Transverse colon (tissue), 4 donors: Measurements from ENCODE around the gene SMYD4. TPM values are rescaled to one million over a fixed set of nuclear protein-coding genes. Genes with fewer than 3 reads are reported as not detected.

ENCODE experiments used
- DNase-seq: peaks from one replicate; pipeline ENCODE4 v3.0.0-alpha.2; 2019
- H3K27ac ChIP-seq, 4 donors: fragments of 200-600 bp; sonication (generic); 2 replicates each; pipeline ENCODE4 v1.5.1; 2016 to 2018; ENCODE audit warnings: inconsistent platforms in 4 of 4
- H3K27me3 ChIP-seq: fragments of 200-600 bp; sonication (generic); 2 replicates; pipeline ENCODE4 v1.5.1; 2017; ENCODE audit warnings: inconsistent platforms
- H3K36me3 ChIP-seq, 4 donors: fragments of 200-600 bp; sonication (generic); 2 replicates each; pipeline ENCODE4 v1.5.1; 2017 to 2019; ENCODE audit warnings: inconsistent platforms in 4 of 4
- H3K4me1 ChIP-seq, 4 donors: fragments of 200-600 bp; sonication (generic); 2 replicates each; pipeline ENCODE4 v1.5.1; 2017 to 2020; ENCODE audit warnings: inconsistent platforms in 4 of 4
- H3K4me3 ChIP-seq, 4 donors: fragments of 200-600 bp; sonication (generic); 1 replicate in 1 of 4; 2 replicates in 3 of 4; pipeline versions ENCODE4 v1.5.1 to v1.6.1; 2017 to 2019; ENCODE audit warnings: inconsistent platforms in 4 of 4
- H3K9me3 ChIP-seq, 2 donors: fragments of 200-600 bp; sonication (generic); 2 replicates each; pipeline ENCODE4 v1.5.1; 2017 to 2019; ENCODE audit warnings: inconsistent platforms in 2 of 2
- EP300 ChIP-seq: sonication (generic); formaldehyde crosslinking; IDR thresholded peaks from one replicate; pipeline ENCODE4 v1.6.1; 2017; ENCODE audit warnings: antibody characterized with exemption, low read depth
- POLR2A ChIP-seq: fragments of 450-650 bp; IDR thresholded peaks from one replicate; pipeline ENCODE4 v1.6.1; 2016; ENCODE audit warnings: antibody characterized with exemption, mild to moderate bottlenecking, moderate library complexity
- POLR2AphosphoS5 ChIP-seq, 3 donors: sonication (generic); formaldehyde crosslinking; IDR thresholded peaks; one replicate each; pipeline ENCODE4 v1.6.1; 2016; ENCODE audit warnings: antibody characterized with exemption in 3 of 3
- WGBS, 2 donors: methylation state at CpG; one replicate each; pipeline ENCODE4 v1.1.5; 2018; ENCODE audit warnings: low coverage in 1 of 2; 5-methylcytosine and 5-hydroxymethylcytosine counted together
- in situ Hi-C, 4 donors: fragments of 200-750 bp; cut with MboI; loops; one replicate each; pipeline versions ENCODE4 v1.15.0 to v1.15.1; 2017; ENCODE audit warnings: low sequenced_read_pairs in 3 of 4, low pct_ligation_motif_present in 1 of 4, low pct_unique_long_range_greater_than_20kb in 1 of 4
- intact Hi-C: fragments of 100-400 bp; cut with DNase I; formaldehyde crosslinking; loops from one replicate; pipeline ENCODE4 v1.15.1; 2023; ENCODE audit warnings: low total_unique reads
- total RNA-seq, 4 donors: library from RNA; depleted of rRNA; stranded (reverse); fragments of >200 nt; gene quantifications; one replicate each; pipeline ENCODE4 v1.1.0, GENCODE V29; 2016
- TF ChIP-seq, protein P1 (sequence below), 5 experiments: fragments of 200-600 bp in 3 of 5; fragments of 450-650 bp in 2 of 5; sonication (generic) in 3 of 5; IDR thresholded peaks; 1 replicate in 2 of 5; 2 replicates in 3 of 5; pipeline ENCODE4 v1.5.1; 2016 to 2017; ENCODE audit warnings: antibody characterized with exemption in 5 of 5, inconsistent platforms in 3 of 5, mild to moderate bottlenecking in 2 of 5, moderate library complexity in 1 of 5

SMYD4 gene
- total RNA-seq, 4 donors from 2014 or later, result 4.1 to 14.8 (median 9.0) TPM

DNA sequence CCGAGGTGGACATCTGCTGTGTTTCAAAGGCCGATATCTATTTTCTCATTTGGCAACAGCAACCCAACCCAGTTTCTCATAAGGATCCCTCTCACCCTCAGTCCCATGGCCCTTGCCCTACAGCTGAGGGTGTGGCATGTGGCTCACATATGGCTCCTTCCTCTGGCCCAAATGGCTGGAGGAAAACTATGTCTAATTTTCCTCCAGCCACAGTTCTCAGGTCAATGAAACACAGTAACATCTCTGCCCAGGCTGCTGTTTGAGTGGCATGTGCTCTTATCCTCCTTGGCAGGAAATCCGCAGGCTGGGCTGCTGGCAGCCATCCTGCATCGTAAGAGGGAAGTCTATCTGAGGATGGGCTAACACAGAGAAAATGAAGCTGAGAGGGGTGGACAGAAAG lies 43.8 kb downstream of the SMYD4 start:
- Histone ChIP-seq H3K27ac (peak overlapping the region; percentile 83 to 94 (median 90)), H3K9me3 (no peaks in the 10 kb centered on the region), H3K4me3 (no peak overlapping the region), H3K4me1 (peaks cover 6 to 67% (median 37%) of the 10 kb centered on the region in 4 donors), H3K27me3 (no peaks in the 10 kb centered on the region), H3K36me3 (peaks cover 0 to 5% (median 2%) of the 10 kb centered on the region in 4 donors)
- TF ChIP-seq EP300, result no peak
- TF ChIP-seq, protein P1, sequence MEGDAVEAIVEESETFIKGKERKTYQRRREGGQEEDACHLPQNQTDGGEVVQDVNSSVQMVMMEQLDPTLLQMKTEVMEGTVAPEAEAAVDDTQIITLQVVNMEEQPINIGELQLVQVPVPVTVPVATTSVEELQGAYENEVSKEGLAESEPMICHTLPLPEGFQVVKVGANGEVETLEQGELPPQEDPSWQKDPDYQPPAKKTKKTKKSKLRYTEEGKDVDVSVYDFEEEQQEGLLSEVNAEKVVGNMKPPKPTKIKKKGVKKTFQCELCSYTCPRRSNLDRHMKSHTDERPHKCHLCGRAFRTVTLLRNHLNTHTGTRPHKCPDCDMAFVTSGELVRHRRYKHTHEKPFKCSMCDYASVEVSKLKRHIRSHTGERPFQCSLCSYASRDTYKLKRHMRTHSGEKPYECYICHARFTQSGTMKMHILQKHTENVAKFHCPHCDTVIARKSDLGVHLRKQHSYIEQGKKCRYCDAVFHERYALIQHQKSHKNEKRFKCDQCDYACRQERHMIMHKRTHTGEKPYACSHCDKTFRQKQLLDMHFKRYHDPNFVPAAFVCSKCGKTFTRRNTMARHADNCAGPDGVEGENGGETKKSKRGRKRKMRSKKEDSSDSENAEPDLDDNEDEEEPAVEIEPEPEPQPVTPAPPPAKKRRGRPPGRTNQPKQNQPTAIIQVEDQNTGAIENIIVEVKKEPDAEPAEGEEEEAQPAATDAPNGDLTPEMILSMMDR (IDR thresholded peaks at IDR 0.05), result no peak
- no peak for TF ChIP-seq POLR2AphosphoS5 (IDR thresholded peaks at IDR 0.05)
- TF ChIP-seq POLR2A, result no peak
- DNase-seq, result no peak
- in situ Hi-C loops (loop anchor here in 2 of 4 donors (10.0 kb wide), 1 partner anchor 61 kb away; the partner anchor contains the start of gene WDR81 (in 2 of the 2)), intact Hi-C loops (no loop called here)
- 55 to 78% methylated on average over 2 to 4 of the region's 4 CpGs for WGBS, 2 donors

DNA sequence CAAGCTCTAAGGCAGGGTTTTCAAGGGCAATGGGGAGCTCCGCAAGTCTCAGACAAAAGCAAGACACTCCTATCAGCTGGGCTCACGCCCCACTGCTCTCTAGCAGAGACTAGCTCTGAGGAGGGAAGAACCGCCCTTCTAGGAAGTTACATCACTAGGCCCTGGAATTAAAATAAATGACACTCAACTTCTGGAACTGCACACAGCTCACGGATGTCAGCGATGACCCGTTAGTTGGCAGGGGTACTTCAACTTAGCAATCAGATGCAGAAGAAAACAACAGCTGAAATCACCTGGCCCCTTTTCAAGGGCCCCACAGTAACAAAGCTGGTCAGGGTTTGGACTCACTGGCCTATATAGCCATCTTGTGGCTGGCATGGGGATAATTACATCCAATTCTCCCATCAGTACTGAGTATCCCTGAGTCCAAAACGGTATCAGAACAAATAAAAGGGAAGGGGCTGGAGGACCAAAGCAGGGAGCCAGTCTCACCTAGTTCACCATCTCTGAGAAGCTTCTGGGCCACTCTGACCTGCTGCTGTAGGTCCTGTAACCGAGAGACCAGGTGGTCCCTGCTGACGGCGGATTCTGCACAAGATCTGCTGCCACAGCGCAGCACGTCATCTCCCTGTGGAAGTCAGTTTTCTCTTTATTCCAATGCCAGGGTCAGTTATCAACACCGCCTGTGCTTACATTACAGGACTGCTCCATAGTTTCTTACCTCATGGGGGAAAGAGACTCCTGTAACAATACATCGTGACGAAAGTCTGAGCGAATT lies 45.7 kb downstream of the SMYD4 start:
- peaks cover 20 to 86% (median 47%) of the 10 kb centered on the region in 4 donors for H3K4me1 ChIP-seq
- H3K36me3 ChIP-seq, result peaks cover 0 to 6% (median 2%) of the 10 kb centered on the region in 4 donors
- 62 to 80% methylated on average over 6 to 16 of the region's 16 CpGs for WGBS, 2 donors
- intact Hi-C loops (loop anchor here (5.0 kb wide), 1 partner anchor 67 kb away; no protein-coding TSS in a partner anchor), in situ Hi-C loops (loop anchor here in 2 of 4 donors (10.0 kb wide), 1 partner anchor 59 kb away; the partner anchor contains the start of gene WDR81 (in 2 of the 2))
- TF ChIP-seq POLR2A, result peak; percentile 58
- TF ChIP-seq, protein P1 (IDR thresholded peaks at IDR 0.05), result peak; percentile 54 to 86 (median 63)
- peak; percentile 33 for TF ChIP-seq EP300
- peak; percentile 59 to 87 (median 81) for TF ChIP-seq POLR2AphosphoS5 (IDR thresholded peaks at IDR 0.05)
- no peaks in the 10 kb centered on the region for H3K27me3 ChIP-seq
- peak overlapping the region; percentile 90 to 94 (median 92) for H3K27ac ChIP-seq
- H3K4me3 ChIP-seq, result no peak overlapping the region
- DNase-seq, result peak; percentile 74
- no peaks in the 10 kb centered on the region for H3K9me3 ChIP-seq

DNA sequence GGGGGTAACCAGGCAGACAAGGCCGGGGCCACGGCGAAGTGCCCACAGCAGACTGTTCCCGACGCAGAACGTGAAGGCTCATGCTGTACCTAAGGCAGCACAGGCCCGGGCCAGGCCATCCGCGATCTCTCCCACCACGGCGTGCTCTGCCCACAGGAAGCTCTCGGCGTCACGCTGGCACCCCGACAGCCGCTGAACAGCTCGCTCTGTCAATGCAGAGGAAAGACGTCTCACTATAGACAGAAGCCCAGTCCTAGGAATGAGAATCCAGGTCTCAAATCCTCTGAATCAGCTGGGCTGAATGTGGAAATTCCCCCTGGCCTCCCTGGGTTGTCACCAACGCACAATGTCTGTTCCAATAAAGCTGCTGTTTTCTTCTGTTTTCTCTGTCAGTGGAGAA lies 46.4 kb downstream of the SMYD4 start:
- intact Hi-C loops, result loop anchor here (5.0 kb wide), 1 partner anchor 66 kb away; no protein-coding TSS in a partner anchor

More for the DNA sequence above, 46.4 kb downstream of the SMYD4 start:
- in situ Hi-C loops, result loop anchor here in 2 of 4 donors (10.0 kb wide), 1 partner anchor 58 kb away; the partner anchor contains the start of gene WDR81 (in 2 of the 2)
- H3K27ac ChIP-seq, result peak overlapping the region; percentile 90 to 94 (median 92)
- H3K27me3 ChIP-seq, result no peaks in the 10 kb centered on the region
- DNase-seq, result no peak
- peaks cover 0 to 6% (median 2%) of the 10 kb centered on the region in 4 donors for H3K36me3 ChIP-seq
- TF ChIP-seq, protein P1 (IDR thresholded peaks at IDR 0.05), result no peak
- TF ChIP-seq EP300 (no peak), POLR2AphosphoS5 (IDR thresholded peaks at IDR 0.05) (no peak), POLR2A (no peak)
- H3K4me3 ChIP-seq, result no peak overlapping the region
- peaks cover 20 to 85% (median 47%) of the 10 kb centered on the region in 4 donors for H3K4me1 ChIP-seq
- no peaks in the 10 kb centered on the region for H3K9me3 ChIP-seq
- WGBS, 2 donors, result 84 to 88% methylated on average over 7 to 19 of the region's 19 CpGs
